Aorta (tissue), 5 donors: ENCODE measurements around the gene CRYBA1. TPM values are rescaled to one million over a fixed set of nuclear protein-coding genes. Genes with fewer than 3 reads are reported as not detected.
A peak's percentile ranks its signal among the peaks of the same experiment; 100 is the strongest.

Experiments used
- ATAC-seq: fragments of 200-7000 bp; cut with Tn5 transposase; one replicate; pipeline ENCODE4 v1.9.1; 2022; ENCODE audit warnings: moderate library complexity; ENCODE audit not compliant: low FRiP score
- DNase-seq, 2 donors: peaks; one replicate each; pipeline ENCODE4 v3.0.0-alpha.2; 2020
- H3K27ac ChIP-seq, 2 donors: one replicate each; pipeline ENCODE4 v1.5.1; 2013; ENCODE audit warnings: low read length in 2 of 2, mild to moderate bottlenecking in 2 of 2, moderate library complexity in 2 of 2, control low read depth in 1 of 2, inconsistent platforms in 1 of 2, low read depth in 1 of 2
- H3K27me3 ChIP-seq, 2 donors: one replicate each; pipeline ENCODE4 v1.6.1; 2013; ENCODE audit warnings: control low read depth in 1 of 2, low read length in 1 of 2, mild to moderate bottlenecking in 1 of 2, moderate library complexity in 1 of 2; ENCODE audit not compliant: insufficient read depth in 2 of 2, control insufficient read depth in 1 of 2
- H3K36me3 ChIP-seq, 2 donors: one replicate each; pipeline ENCODE4 v1.6.1; 2013; ENCODE audit warnings: control low read depth in 1 of 2, low read length in 1 of 2, mild to moderate bottlenecking in 1 of 2; ENCODE audit not compliant: insufficient read depth in 2 of 2, control insufficient read depth in 1 of 2
- H3K4me1 ChIP-seq, 2 donors: one replicate each; pipeline ENCODE4 v1.6.1; 2013; ENCODE audit warnings: low read length in 2 of 2, control low read depth in 1 of 2, mild to moderate bottlenecking in 1 of 2, moderate library complexity in 1 of 2; ENCODE audit not compliant: insufficient read depth in 2 of 2, control insufficient read depth in 1 of 2
- H3K4me3 ChIP-seq, 2 donors: one replicate each; pipeline ENCODE4 v1.5.1; 2013; ENCODE audit warnings: low read length in 2 of 2, control low read depth in 1 of 2, mild to moderate bottlenecking in 1 of 2
- H3K9me3 ChIP-seq: one replicate; pipeline ENCODE4 v1.6.1; 2013; ENCODE audit warnings: mild to moderate bottlenecking, low read length; ENCODE audit not compliant: control insufficient read depth
- WGBS, 2 donors: extraction: QIAGEN DNeasy Blood & Tissue Kit; methylation state at CpG; one replicate each; pipeline ENCODE4 v1.1.7; 2013; 5-methylcytosine and 5-hydroxymethylcytosine counted together
- intact Hi-C, 2 donors: fragments of 100-400 bp; cut with DNase I; formaldehyde crosslinking; loops; one replicate each; pipeline versions ENCODE4 v1.14.2 to v1.15.0; 2022
- polyA plus RNA-seq, 2 donors: library from polyadenylated mRNA; stranded (reverse); fragments of 200-250 nt; gene quantifications; one replicate each; pipeline ENCODE4 v1.2.3, GENCODE V29; 2013
- total RNA-seq, 2 donors: library from RNA; stranded (reverse); fragmentation: NEBNext Ultra II Directional; extraction: Animal tissue kit (Norgen Biotek cat#: 25700); gene quantifications; one replicate each; pipeline ENCODE4 v1.2.1, GENCODE V29; 2021
- donor health status: healthy with polysubstance abuse.
- donor health status: Bipolar disorder and iron deficiency.
- donor health status: DM: no; HTN: no; CAD: no.
- donor health status: DM: no; HTN: no; CAD: no.
- donor health status: DM: yes; HTN: yes; CAD: no.

The CRYBA1 gene
- total and polyA plus RNA-seq, 4 donors: not detected

DNA sequence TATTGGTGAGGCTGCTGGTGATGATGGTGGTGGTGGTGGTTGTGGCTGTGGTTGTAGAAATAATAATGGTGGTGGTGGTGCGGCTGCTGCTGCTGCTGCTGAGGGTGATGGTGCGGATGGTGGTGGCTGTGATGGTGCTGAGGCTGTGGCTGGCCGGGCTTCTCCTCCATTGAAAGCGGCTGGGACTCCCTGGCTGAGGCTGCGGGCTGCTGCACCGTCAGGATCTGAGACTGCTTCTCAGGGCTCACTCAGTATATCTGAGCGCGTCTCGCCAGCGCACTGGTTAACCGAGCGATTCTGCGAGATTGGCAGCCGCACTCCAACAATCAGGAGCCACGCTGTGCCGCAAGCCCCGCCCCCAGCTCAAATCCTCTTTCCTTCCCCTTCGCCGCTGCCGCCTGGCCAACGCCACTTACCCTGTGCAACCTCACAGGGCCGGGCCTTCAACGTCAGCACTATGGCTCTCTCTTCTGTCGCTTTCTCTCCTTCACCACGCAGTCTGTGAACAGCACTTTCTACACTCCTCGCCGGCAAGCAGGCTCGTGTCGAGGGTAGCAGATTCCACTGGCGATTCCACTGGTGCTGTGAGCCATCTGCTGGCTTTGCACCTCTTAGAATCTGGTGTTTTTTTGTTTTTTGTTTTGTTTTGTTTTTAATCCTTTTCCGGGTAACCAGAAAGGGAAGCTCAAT lies 47.4 kb downstream of the CRYBA1 start, which contains the start of gene NUFIP2:
NUFIP2 (minus strand) TSS at position 259 of the 690 bp plus-strand sequence; CDS start at position 170, 89 bp downstream.
- intact Hi-C loops: loop anchor here (2.0 to 5.0 kb wide), 6 partner anchors 37 to 147 kb away; no protein-coding TSS in a partner anchor
- WGBS, 2 donors: 0% methylated on average over 31 of the region's 31 CpGs
- Histone ChIP-seq H3K9me3 (no peaks in the 10 kb centered on the region), H3K27me3 (peaks cover 0 to 1% of the 10 kb centered on the region in 2 donors), H3K4me3 (peak within 1 kb of the TSS; percentile 98 to 100), H3K4me1 (no peaks in the 10 kb centered on the region), H3K36me3 (no peaks in the 10 kb centered on the region), H3K27ac (peak within 1 kb of the TSS; percentile 57 to 94)
- peak; percentile 99 to 100 for DNase-seq
- peak; percentile 98 for ATAC-seq

DNA sequence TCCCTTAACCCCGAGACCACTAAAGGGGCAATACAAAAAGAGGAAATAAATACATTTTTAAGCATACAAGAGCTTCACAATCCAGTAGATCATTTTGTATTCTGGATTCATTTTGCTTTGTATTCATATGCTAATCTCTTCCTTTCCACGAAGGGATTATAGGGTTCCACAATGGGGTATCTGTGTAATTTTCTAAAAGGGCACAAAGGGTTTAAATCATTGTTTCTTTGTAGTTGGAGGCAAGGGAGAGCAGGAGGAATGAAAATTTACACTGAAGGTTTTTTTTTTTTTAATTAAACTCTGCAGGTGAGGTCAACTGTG lies 47.9 kb downstream of the CRYBA1 start:
- intact Hi-C loops: loop anchor here (5.0 kb wide), 4 partner anchors 37 to 147 kb away; no protein-coding TSS in a partner anchor
- peak overlapping the region; percentile 8 to 43 for H3K4me3 ChIP-seq
- DNase-seq (no peak), ATAC-seq (no peak)
- no peaks in the 10 kb centered on the region for H3K36me3 ChIP-seq
- H3K27ac ChIP-seq: peak overlapping the region in 1 of 2 donors; percentile 14
- peaks cover 0 to 1% of the 10 kb centered on the region in 2 donors for H3K27me3 ChIP-seq
- no peaks in the 10 kb centered on the region for H3K4me1 ChIP-seq
- 0 to 1% methylated on average over 2 of the region's 2 CpGs for WGBS, 2 donors
- no peaks in the 10 kb centered on the region for H3K9me3 ChIP-seq

DNA sequence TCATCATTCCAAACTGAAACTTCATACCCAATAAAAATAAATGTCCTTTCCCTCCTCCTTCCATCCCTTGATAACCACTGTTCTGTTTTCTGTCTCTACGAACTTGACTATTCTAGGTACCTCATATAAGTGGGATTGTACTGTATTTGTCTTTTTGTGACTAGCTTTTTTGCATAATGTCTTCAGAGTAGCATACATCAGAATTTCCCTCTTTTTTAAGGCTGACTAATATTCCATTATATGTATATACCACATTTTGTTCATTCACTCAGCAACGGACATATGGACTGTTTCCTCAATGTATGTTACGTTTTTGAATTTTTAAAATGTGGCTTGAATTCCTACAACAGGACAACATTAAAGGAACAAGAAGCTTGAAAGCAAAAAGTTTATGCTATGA lies 48.8 kb downstream of the CRYBA1 start:
- Histone ChIP-seq H3K27ac (no peak overlapping the region), H3K9me3 (no peaks in the 10 kb centered on the region), H3K27me3 (peaks cover 0 to 1% of the 10 kb centered on the region in 2 donors), H3K36me3 (no peaks in the 10 kb centered on the region), H3K4me1 (no peaks in the 10 kb centered on the region), H3K4me3 (no peak overlapping the region)
- intact Hi-C loops: no loop called here
- 89 to 91% methylated on average over 3 of the region's 3 CpGs for WGBS, 2 donors
- DNase-seq (no peak), ATAC-seq (no peak)

DNA sequence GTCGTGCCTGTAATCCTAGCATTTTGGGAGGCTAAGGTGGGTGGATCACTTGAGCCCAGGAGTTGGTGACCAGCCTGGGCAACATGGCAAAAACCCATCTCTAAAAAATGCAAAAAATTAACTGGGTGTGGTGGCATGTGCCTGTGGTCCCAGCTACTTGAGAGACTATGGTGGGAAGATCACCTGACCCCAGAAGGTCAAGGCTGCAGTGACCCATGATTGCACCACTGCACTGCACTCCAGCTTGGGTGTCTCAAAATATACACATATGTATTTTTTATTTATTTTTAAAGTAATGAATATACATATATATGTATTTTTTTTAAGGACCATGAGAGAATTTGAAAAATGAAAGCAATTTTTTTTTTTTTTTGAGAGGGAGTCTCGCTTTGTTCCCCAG lies 52.4 kb downstream of the CRYBA1 start:
- Histone ChIP-seq H3K4me1 (no peaks in the 10 kb centered on the region), H3K4me3 (no peak overlapping the region), H3K27ac (no peak overlapping the region), H3K36me3 (no peaks in the 10 kb centered on the region), H3K9me3 (no peaks in the 10 kb centered on the region), H3K27me3 (no peaks in the 10 kb centered on the region)
- intact Hi-C loops: no loop called here
- ATAC-seq (no peak), DNase-seq (peak in 1 of 2 donors; percentile 33)
- 90 to 91% methylated on average over 2 of the region's 2 CpGs for WGBS, 2 donors

DNA sequence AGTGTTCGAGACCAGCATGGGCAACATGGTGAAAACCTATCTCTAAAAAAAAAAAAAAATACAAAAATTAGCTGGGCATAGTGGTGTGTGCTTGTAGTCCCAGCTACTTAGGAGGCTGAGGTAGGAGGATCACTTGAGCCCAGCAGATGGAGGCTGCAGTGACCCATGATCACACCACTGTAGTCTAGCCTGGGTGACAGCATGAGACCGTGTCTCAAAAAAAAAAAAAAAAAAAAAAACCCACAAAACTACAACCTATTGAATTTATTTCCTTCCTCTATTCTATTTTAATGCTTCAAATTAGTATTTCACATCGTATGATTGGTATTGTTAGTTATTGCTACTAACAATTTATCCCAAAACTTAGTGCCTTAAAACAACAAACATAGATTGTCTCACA lies 56.7 kb downstream of the CRYBA1 start:
- no peak overlapping the region for H3K27ac ChIP-seq
- DNase-seq (no peak), ATAC-seq (no peak)
- H3K9me3 ChIP-seq: no peaks in the 10 kb centered on the region
- no peaks in the 10 kb centered on the region for H3K36me3 ChIP-seq
- intact Hi-C loops: no loop called here
- no peaks in the 10 kb centered on the region for H3K27me3 ChIP-seq
- H3K4me3 ChIP-seq: no peak overlapping the region
- H3K4me1 ChIP-seq: no peaks in the 10 kb centered on the region
- WGBS, 2 donors: 84 to 88% methylated on average over 3 of the region's 3 CpGs

Other genes with a start within 250 kb of the CRYBA1 start
- not detected for gene SEZ6, start 240.8 kb upstream of the CRYBA1 start, total RNA-seq
- gene SEZ6, start 240.8 kb upstream of the CRYBA1 start, polyA plus RNA-seq: not detected
- gene PIPOX, start 203.7 kb upstream of the CRYBA1 start, total RNA-seq: 1 to 10 TPM; 1.6 to 2.1 TPM
- gene PIPOX, start 203.7 kb upstream of the CRYBA1 start, polyA plus RNA-seq: 1 to 10 TPM; 2.0 to 2.4 TPM
- gene MYO18A, start 66.5 kb upstream of the CRYBA1 start, total RNA-seq: 100 to 1,000 TPM; 102 to 116 TPM
- 100 to 1,000 TPM in 1 of 2 donors, 10 to 100 TPM in 1; 17.4 to 107 TPM for gene MYO18A, start 66.5 kb upstream of the CRYBA1 start, polyA plus RNA-seq
- 10 to 100 TPM; 51.3 to 52.9 TPM for gene NUFIP2, start 47.3 kb downstream of the CRYBA1 start, total RNA-seq
- 1 to 10 TPM; 5.0 to 8.4 TPM for gene NUFIP2, start 47.3 kb downstream of the CRYBA1 start, polyA plus RNA-seq
- 10 to 100 TPM; 78.8 to 85.6 TPM for gene TAOK1, start 143.5 kb downstream of the CRYBA1 start, total RNA-seq
- gene TAOK1, start 143.5 kb downstream of the CRYBA1 start, polyA plus RNA-seq: 10 to 100 TPM in 1 of 2 donors, 1 to 10 TPM in 1; 3.9 to 12.9 TPM